ENCODE data around the gene RBMXL3.

GRCh38 chrX:115142057-115142456 lies 47.2 kb upstream of the RBMXL3 start:
- TF ChIP-seq TAF1 (IDR thresholded peaks at IDR 0.05; ENCODE audit: low read depth, low read length) (no peak), POU2F2 (IDR thresholded peaks at IDR 0.05; ENCODE audit: low read depth, low read length) (no peak), POLR2A (IDR thresholded peaks at IDR 0.05; ENCODE audit: low read depth, low read length) (no peak), POLR2AphosphoS5 (IDR thresholded peaks at IDR 0.05; ENCODE audit: low read depth, low read length) (no peak), SPI1 (IDR thresholded peaks at IDR 0.05; ENCODE audit: low read depth, low read length) (no peak), PAX5 (IDR thresholded peaks at IDR 0.05; ENCODE audit: insufficient read depth, low read length, severe bottlenecking) (no peak)

Data from GM12891 (cell line).